CD4-positive, alpha-beta T cell (primary cell): ENCODE data around the gene CERK. TPM values are rescaled to one million over a fixed set of nuclear protein-coding genes. Genes with fewer than 3 reads are reported as not detected.

ENCODE experiments used
- ATAC-seq: fragments of 200-7000 bp; cut with Tn5 transposase; one replicate; pipeline ENCODE4 v1.10.0; 2022; ENCODE audit warnings: mild to moderate bottlenecking; ENCODE audit not compliant: poor library complexity
- CTCF ChIA-PET: fragments of 350-600 bp; sonication (Branson Sonifier 250); formaldehyde crosslinking; loops from one replicate; lab custom pipeline; 2021; ENCODE audit warnings: antibody characterized with exemption, inconsistent platforms; lab: Charles Lee
- POLR2A ChIA-PET: fragments of 350-600 bp; sonication (Branson Sonifier 250); formaldehyde crosslinking; loops from one replicate; lab custom pipeline; 2021; ENCODE audit warnings: antibody characterized with exemption, inconsistent platforms; lab: Charles Lee
- DNase-seq, 14 experiments: peaks; one replicate each; pipeline ENCODE4 v3.0.0-alpha.2; 2013 to 2020; ENCODE audit warnings: mixed read lengths in 2 of 14
- H3K27ac ChIP-seq, 2 donors: one replicate each; pipeline versions ENCODE4 v1.5.1 to v1.7.0; 2013; ENCODE audit warnings: low read length in 2 of 2, low read depth in 1 of 2, mild to moderate bottlenecking in 1 of 2
- H3K27me3 ChIP-seq, 2 experiments: 1 replicate in 1 of 2; 2 replicates in 1 of 2; pipeline versions ENCODE4 v1.6.1 to v1.7.0; 2013; ENCODE audit warnings: low read length in 2 of 2, control low read depth in 1 of 2, mild to moderate bottlenecking in 1 of 2, moderate library complexity in 1 of 2; ENCODE audit not compliant: insufficient read depth in 2 of 2, control insufficient read depth in 1 of 2
- H3K36me3 ChIP-seq: one replicate; pipeline ENCODE4 v1.6.1; 2013; ENCODE audit warnings: low read length, control low read depth; ENCODE audit not compliant: insufficient read depth
- H3K4me1 ChIP-seq: one replicate; pipeline ENCODE4 v1.6.1; 2013; ENCODE audit warnings: low read length, control low read depth; ENCODE audit not compliant: insufficient read depth
- H3K4me3 ChIP-seq: one replicate; pipeline ENCODE4 v1.5.1; 2013; ENCODE audit warnings: mild to moderate bottlenecking, low read length, moderate library complexity
- H3K9me3 ChIP-seq, 2 experiments: 1 replicate in 1 of 2; 2 replicates in 1 of 2; pipeline versions ENCODE4 v1.6.1 to v1.7.0; 2013; ENCODE audit warnings: low read length in 2 of 2, mild to moderate bottlenecking in 2 of 2, control low read depth in 1 of 2, moderate library complexity in 1 of 2; ENCODE audit not compliant: control insufficient read depth in 1 of 2, insufficient read depth in 1 of 2
- H3K27ac Mint-ChIP-seq: one replicate; pipeline ENCODE4 v1.8.0; 2020; ENCODE audit warnings: mixed read lengths
- H3K27me3 Mint-ChIP-seq: one replicate; pipeline ENCODE4 v1.8.0; 2021; ENCODE audit warnings: mixed read lengths
- H3K36me3 Mint-ChIP-seq: one replicate; pipeline ENCODE4 v1.8.0; 2021; ENCODE audit warnings: low read depth, mixed read lengths
- H3K4me1 Mint-ChIP-seq: one replicate; pipeline ENCODE4 v1.8.0; 2021; ENCODE audit warnings: low read depth, mixed read lengths
- H3K4me3 Mint-ChIP-seq: one replicate; pipeline ENCODE4 v1.8.0; 2020; ENCODE audit warnings: mild to moderate bottlenecking, mixed read lengths
- H3K9me3 Mint-ChIP-seq: one replicate; pipeline ENCODE4 v1.8.0; 2020; ENCODE audit warnings: mixed read lengths
- CTCF ChIP-seq: fragments of 200-600 bp; IDR thresholded peaks from one replicate; pipeline ENCODE4 v1.8.0; 2022; ENCODE audit warnings: antibody characterized with exemption, mild to moderate bottlenecking
- intact Hi-C, 2 experiments: fragments of 100-400 bp; cut with DNase I in 1 of 2; cut with micrococcal nuclease in 1 of 2; formaldehyde crosslinking; loops; one replicate each; pipeline versions ENCODE4 v1.15.1 to v1.9.0; 2023 to 2025; cut with DNase I, micrococcal nuclease
- total RNA-seq, 174 experiments: library from RNA in 2 of 174; stranded (reverse) in 2 of 174; gene quantifications; one replicate each; pipeline ENCODE4 v1.2.3 and lab custom pipeline; 2021 to 2026

Gene CERK
- total RNA-seq, 2 experiments from 2014 or later, result 84.6 to 88.5 TPM

- no peak overlapping the region for H3K4me3 ChIP-seq
- ATAC-seq (no peak), DNase-seq (no peak)
- ChIA-PET CTCF (no interaction called here), POLR2A (no interaction called here)
- Mint-ChIP-seq H3K9me3 (no peaks in the 10 kb centered on the region), H3K36me3 (peaks cover 77% of the 10 kb centered on the region), H3K27me3 (no peaks in the 10 kb centered on the region), H3K4me1 (no peaks in the 10 kb centered on the region), H3K4me3 (no peak overlapping the region), H3K27ac (no peak overlapping the region)
- peaks cover 90% of the 10 kb centered on the region for H3K36me3 ChIP-seq
- no peaks in the 10 kb centered on the region for H3K27me3 ChIP-seq
- H3K9me3 ChIP-seq, result no peaks in the 10 kb centered on the region
- intact Hi-C loops, result no loop called here
- no peak for TF ChIP-seq CTCF
- H3K27ac ChIP-seq, result no peak overlapping the region
- no peaks in the 10 kb centered on the region for H3K4me1 ChIP-seq
Measured at GRCh38 chr22:46694416-46695170, 43.5 kb downstream of the CERK start.

- Mint-ChIP-seq H3K36me3 (peaks cover 77% of the 10 kb centered on the region), H3K4me3 (no peak overlapping the region), H3K27ac (no peak overlapping the region), H3K9me3 (no peaks in the 10 kb centered on the region), H3K4me1 (no peaks in the 10 kb centered on the region), H3K27me3 (no peaks in the 10 kb centered on the region)
- ChIA-PET POLR2A (no interaction called here), CTCF (no interaction called here)
- no peak overlapping the region for H3K4me3 ChIP-seq
- TF ChIP-seq CTCF, result no peak
- intact Hi-C loops, result no loop called here
- ATAC-seq (no peak), DNase-seq (no peak)
- no peaks in the 10 kb centered on the region for H3K9me3 ChIP-seq
- H3K36me3 ChIP-seq, result peaks cover 89% of the 10 kb centered on the region
- no peaks in the 10 kb centered on the region for H3K27me3 ChIP-seq
- no peaks in the 10 kb centered on the region for H3K4me1 ChIP-seq
- H3K27ac ChIP-seq, result no peak overlapping the region
Measured at GRCh38 chr22:46693634-46694415, 44.2 kb downstream of the CERK start.

DNA sequence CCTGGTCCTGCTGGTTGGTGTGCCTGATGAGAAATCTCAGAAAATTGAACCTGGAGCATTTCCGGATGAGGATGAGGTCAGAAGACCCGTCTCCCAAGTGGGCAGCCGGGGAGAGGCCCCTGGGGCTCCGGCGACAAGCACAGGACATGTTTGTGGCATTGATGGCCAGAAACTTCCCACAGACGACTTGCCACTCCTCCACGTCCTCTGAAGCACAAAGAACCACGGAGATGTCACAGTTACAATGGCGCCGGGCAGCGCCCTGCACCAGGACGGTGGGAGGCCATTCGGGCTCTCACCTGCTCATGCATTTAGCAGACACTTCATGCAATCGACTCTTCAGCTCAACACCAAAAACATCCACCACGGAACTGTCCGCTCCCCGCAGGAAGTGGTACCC is 46.5 kb downstream of the CERK start:
- CTCF ChIA-PET, result no interaction called here
- H3K36me3 ChIP-seq, result peaks cover 85% of the 10 kb centered on the region
- Mint-ChIP-seq H3K4me3 (no peak overlapping the region), H3K27ac (no peak overlapping the region), H3K27me3 (no peaks in the 10 kb centered on the region), H3K4me1 (peaks cover 2% of the 10 kb centered on the region), H3K9me3 (no peaks in the 10 kb centered on the region), H3K36me3 (peaks cover 78% of the 10 kb centered on the region)
- no peaks in the 10 kb centered on the region for H3K27me3 ChIP-seq
- no peak for TF ChIP-seq CTCF
- ATAC-seq (no peak), DNase-seq (no peak)
- intact Hi-C loops, result no loop called here
- no peak overlapping the region for H3K27ac ChIP-seq
- H3K9me3 ChIP-seq, result no peaks in the 10 kb centered on the region
- H3K4me1 ChIP-seq, result peaks cover under 1% of the 10 kb centered on the region
- POLR2A ChIA-PET, result no interaction called here
- H3K4me3 ChIP-seq, result no peak overlapping the region
